PFSK-1 (cell line): Measurements from ENCODE around the gene TEX29.

ENCODE experiments used
- TAF1 ChIP-seq: IDR thresholded peaks from 2 replicates; pipeline ENCODE4 v1.6.1; 2012; ENCODE audit warnings: low read length, control low read depth, borderline replicate concordance; ENCODE audit not compliant: insufficient read depth
- TF ChIP-seq, protein P1 (sequence below), 2 experiments: IDR thresholded peaks; 2 replicates each; pipeline versions ENCODE4 v1.6.1 to v1.8.0; 2011 to 2012; ENCODE audit warnings: low read depth in 2 of 2, low read length in 2 of 2, control low read depth in 1 of 2, inconsistent platforms in 1 of 2, mild to moderate bottlenecking in 1 of 2, moderate library complexity in 1 of 2; ENCODE audit not compliant: insufficient read depth in 1 of 2

DNA sequence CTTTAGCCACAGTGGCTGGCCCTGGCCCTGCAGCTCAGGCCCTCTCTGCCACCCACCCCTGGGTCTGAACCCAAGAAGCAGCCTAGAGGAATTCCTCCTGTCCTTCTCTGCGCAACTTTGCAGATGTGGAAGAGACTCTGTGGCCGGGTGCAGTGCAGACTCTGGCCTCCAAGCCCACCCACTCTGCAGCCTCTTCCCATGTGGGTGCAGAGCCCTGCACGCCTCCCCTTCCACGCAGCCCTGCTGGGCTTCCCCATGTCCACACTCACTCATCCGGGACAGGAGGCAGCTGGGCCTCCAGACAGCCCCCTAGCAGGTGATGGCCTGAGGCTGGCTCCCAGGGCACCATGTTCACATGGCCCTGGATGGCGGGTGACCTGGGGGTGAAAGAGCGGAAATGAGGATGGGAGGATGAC lies 2.5 kb downstream of the TEX29 start:
- no peak for TF ChIP-seq TAF1
- TF ChIP-seq, protein P1, sequence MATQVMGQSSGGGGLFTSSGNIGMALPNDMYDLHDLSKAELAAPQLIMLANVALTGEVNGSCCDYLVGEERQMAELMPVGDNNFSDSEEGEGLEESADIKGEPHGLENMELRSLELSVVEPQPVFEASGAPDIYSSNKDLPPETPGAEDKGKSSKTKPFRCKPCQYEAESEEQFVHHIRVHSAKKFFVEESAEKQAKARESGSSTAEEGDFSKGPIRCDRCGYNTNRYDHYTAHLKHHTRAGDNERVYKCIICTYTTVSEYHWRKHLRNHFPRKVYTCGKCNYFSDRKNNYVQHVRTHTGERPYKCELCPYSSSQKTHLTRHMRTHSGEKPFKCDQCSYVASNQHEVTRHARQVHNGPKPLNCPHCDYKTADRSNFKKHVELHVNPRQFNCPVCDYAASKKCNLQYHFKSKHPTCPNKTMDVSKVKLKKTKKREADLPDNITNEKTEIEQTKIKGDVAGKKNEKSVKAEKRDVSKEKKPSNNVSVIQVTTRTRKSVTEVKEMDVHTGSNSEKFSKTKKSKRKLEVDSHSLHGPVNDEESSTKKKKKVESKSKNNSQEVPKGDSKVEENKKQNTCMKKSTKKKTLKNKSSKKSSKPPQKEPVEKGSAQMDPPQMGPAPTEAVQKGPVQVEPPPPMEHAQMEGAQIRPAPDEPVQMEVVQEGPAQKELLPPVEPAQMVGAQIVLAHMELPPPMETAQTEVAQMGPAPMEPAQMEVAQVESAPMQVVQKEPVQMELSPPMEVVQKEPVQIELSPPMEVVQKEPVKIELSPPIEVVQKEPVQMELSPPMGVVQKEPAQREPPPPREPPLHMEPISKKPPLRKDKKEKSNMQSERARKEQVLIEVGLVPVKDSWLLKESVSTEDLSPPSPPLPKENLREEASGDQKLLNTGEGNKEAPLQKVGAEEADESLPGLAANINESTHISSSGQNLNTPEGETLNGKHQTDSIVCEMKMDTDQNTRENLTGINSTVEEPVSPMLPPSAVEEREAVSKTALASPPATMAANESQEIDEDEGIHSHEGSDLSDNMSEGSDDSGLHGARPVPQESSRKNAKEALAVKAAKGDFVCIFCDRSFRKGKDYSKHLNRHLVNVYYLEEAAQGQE (IDR thresholded peaks at IDR 0.05; ENCODE audit: insufficient read depth in 1 of 2, low read depth in 2 of 2, low read length in 2 of 2): no peak
